NCI-H446 treated with DMSO at 0.1 percent for 48 hours (cell line): Measurements from ENCODE around the gene KAT5.
"Not testable (repeated sequence)": the region's sequence is repeated elsewhere in the genome, so short reads cannot be mapped to it uniquely, and the experiment has no call there.

ENCODE experiments used
- DNase-seq: peaks from one replicate; lab custom pipeline; 2025; lab: John Stamatoyannopoulos, UW

KAT5 gene

DNA sequence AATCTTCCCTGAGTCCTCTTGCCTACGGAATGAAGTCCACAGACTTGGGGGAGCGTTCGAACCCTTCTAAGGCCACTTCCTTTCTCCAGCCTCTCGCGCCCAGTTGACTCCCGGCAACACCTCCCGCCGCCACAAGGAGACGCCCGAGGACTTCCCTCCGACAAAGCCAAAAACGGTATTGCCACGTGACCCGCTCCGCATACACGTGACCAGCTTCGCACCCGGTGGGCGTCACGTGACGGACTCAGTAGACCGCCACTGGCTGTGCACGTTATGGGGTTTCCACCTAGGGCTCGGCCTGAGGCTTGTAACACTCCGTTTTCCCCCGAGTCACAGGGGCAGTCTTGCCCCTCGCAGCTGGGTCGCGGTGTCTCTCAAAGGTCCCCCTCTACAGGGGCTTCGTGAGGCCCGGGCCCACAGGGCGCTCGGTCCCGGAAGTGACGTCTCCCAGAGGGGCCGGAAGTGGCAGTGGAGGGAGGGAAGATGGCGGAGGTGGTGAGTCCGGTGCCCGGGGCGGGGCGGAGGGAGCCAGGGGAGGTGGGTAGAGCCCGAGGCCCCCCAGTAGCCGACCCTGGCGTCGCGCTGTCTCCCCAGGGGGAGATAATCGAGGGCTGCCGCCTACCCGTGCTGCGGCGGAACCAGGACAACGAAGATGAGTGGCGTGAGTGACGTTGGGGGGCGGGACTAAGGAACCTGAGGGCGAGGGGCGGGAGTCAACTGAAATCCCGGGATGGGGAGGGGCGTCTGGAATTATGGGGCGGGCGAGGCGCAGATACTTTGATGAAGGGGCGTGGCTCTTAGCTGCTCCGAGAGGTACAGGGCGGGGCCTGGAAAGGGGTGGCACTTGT, at the start of gene KAT5:
Gene KAT5 (plus strand): TSS at position 468 of the 848 bp plus-strand sequence. CDS start 16 bp downstream, at position 484.
- DNase-seq = peak; percentile 96

DNA sequence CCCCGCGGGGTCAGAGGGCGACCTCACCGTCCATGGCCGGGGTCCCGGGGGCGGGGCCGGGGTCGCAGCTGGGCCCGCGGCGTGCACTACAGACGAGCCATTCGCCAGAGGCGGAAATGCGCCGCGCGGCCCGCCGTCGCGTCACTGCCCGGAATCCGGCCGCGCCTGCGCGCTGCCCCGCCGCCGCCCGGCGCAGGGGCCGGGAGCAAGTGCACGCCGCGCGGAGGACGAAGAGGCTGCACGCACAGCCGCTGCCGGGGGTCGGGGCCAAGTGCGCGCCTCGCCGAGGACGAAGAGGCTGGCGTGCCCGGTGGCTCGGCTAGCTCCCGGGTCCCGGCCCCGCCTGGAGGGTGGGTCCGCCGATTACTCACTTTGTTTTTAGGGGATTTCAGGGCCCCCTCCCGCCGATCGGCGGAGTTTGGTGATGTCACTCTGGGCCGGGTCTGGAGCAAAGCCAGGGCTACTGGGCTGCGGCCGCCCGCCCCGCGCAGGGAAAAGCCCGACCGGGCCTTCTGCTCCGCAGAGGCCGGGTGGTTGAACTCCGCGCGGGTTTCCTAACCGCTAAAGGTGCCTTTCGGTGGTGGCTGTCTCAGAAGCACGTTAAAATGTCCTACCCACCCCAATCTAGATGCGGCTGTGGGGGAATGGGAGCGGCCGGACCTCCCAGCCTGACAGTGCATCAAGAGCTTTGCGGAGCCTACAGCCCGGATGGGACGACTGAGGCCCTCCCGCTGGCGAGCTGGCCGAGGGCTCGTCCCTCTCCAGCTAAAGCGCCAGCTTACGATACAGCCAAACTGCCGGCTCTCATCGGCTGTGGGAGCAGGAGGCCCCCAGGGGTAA, 49.0 kb upstream of the KAT5 start, which contains the start of gene RELA:
Gene RELA (minus strand): TSS at position 118 of the 840 bp plus-strand sequence. CDS start 84 bp downstream, at position 34.
- DNase-seq = peak; percentile 92

DNA sequence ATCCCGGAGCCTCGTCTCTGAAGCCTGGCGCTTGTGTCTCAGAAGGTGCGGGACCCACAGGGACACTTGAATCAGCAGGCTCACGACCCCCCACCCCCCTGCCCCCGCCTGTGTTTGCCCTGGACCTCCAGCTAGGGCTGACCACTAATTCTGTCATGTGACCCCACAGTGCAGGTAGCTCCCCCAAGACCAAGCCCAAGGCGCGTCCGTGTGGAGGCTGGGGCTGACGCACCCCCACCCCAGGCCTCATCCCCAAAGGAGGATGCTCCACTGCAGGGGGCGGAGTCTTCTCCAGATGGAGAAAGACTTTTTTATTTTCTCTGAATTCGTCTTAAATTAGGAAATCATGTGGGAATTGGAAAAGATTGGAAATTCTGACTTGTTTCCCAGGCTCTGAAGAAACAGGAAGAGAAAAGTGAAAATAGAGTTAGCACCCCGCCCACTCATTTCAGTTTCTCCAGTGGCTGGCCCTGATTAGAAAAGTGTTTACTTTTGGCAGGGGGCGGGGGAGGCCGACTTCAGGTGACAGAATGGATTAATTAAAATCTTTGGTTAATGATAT, 48.3 kb upstream of the KAT5 start:
- DNase-seq = no peak

DNA sequence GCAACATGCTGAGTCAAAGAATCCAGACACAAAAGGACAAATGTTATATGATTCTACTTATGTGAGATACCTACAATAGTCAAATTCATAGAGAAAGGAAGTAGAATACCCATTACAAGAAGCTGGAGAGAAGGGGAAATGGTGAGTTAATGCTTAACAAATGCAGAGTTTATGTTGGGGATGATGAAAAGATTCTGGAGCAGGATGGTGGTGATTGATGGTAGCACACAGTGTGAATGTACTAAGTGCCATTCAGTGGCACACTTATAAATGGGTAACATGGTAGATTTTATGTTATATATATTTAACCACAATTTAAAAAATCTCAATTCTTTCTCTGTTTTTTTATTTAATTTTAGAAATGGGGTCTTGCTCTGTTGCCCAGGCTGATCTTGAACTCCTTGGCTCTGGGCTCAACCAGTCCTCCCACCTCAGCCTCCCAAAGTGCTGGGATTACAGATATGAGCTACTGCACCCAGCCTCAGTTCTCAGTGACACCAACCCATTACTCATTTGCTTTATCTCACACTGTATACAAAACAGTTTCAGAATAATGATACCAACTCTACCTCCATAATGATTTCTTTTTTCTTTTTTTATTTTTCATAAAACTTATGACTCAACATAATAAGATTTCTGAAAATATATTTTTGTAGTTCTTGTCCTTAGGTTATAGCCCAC, 39.7 kb upstream of the KAT5 start:
- DNase-seq = no peak

DNA sequence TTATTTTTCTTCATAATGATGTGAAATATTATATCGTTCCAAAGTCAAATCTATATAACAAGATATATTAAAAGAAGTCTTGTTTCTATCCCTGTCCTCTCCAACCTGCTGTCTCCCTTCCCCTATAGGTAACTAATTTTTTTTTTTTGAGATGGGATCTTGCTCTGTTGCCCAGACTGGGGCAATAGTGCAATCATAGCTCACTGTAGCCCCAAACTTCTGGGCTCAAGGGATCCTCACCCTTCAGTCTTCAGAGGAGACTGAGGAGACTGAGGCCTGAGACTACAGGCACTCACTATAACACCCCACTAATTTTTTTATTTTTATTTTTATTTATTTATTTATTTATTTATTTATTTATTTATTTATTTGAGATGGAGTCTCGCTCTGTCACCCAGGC, 39.1 kb upstream of the KAT5 start:
- DNase-seq = no peak

DNA sequence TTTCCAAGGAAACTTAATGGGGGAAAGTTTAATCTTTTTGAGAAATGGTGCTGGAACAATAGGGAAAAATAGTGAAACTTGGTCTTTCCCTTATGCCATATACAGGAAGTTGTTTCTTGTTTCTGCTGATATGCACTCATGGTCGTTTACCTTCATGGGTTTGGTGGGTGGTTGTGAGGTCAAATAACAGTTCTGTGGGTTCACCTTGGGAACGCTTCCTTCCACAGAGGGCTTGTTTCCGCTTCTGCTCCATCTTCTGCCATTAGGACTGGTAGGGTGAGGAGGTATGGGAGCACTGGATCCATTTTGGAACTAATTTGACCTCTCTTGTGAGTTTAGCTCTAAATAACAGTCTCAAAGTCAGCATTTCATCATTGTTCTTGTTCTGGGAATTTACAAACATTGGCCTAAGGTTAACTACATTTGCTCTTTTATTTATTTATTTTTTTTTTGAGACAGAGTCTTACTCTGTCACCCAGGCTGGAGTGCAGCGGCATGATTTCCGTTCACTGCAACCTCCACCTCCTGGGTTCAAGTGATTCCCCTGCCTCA, 31.8 kb upstream of the KAT5 start:
- no peak for DNase-seq

DNA sequence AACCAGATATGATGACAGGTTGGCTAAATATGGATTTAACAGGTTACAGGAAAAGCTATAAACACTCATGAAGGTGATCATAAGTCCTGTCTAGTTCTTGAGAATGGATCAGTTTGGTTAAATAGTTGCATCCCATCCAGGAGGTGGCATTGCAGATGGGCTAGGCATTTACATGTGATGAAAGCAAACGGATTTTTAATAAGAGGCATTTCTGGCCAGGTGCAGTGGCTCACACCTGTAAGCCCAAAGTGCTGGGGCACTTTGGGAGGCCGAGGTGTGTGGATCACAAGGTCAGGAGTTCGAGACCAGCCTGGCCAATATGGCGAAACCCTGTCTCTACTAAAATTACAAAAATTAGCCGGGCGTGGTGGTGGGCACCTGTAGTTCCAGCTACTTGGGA, 28.6 kb upstream of the KAT5 start:
- not testable (repeated sequence) for DNase-seq

DNA sequence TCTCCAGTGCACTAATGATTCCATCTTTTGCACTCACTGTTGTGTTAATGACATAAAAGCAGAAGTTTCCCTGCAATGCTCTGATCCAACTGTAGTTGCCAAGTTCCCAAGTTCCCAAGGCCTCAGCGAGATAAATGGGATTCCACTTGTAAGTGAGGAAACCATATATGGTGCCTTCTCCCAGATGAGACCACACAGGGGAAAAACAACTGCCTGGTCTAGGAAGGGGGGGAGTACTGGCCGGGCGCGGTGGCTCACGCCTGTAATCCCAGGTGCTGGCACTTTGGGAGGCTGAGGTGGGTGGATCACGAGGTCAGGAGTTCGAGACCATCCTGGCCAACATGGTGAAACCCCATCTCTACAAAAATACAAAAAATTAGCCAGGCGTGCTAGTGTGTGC, 26.1 kb upstream of the KAT5 start:
- DNase-seq = no peak

DNA sequence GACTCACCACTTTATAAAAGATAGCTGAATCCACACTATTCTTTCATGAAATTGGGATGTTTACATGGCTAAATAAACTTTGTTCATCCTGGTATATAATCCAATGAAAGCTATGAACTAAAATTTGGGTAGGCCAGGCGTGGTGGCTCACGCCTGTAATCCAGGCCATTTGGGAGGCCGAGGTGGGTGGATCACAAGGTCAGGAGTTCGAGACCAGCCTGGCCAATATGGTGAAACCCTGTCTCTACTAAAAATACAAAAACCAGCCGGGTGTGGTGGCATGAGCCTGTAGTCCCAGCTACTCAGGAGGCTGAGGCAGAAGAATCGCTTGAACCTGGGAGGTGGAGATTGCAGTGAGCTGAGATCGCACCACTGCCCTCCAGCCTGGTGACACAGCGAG, 20.2 kb upstream of the KAT5 start:
- not testable (repeated sequence) for DNase-seq

DNA sequence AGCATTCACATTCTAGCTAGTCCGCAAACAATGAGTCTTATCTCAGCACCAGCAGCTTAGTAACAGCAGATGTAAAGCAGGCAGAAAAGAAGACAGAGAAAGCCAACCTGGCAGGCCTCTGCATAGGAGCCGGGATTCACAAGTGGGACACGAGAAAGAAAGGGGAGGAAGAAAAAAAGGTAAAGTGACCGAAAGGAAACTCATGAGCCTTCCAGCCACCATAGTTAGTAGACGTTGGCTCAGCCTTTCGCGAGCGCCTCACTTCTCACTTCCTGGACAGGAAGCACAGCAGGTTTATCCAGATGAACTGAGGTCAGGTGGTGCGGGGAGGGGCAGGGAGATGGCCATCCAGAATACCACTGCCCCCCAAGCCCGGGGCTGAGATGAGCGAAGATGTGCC, 19.7 kb upstream of the KAT5 start:
- DNase-seq = no peak

DNA sequence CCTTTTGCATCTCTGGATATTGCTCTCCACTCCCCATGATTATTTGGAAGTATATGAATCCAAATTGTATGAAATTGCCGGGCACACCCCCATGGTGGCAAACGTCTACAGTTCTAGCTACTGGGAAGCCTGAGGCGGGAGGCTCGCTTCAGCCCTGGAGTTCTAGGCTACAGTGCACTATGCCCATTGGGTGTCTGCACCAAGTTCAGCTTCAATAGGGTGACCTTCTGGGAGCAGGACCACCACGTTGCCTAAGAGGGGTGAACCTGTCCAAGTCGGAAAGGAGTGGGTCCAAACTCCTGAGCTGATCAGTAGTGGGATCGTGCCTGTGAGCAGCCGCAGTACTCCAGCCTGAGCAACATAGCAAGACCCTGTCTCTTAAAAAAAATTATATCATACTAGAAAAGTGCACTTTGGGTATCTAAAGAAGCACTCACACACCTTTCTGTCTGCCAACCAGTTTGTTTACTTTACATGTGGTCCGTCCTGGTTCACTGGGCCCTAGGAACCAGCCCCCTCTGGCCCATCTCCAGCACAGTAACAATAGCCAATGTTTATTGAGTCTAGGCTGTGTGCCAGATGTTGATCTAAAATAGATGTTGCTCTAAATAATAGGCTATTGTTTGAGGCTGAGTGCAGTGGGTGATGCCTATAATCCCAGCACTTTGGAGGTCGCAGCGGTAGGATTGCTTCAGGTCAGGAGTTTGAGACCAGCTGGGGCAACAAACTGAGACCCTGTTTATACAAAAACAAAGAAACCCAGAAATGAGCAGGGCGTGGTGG, 16.4 kb upstream of the KAT5 start:
- peak; percentile 14 for DNase-seq

DNA sequence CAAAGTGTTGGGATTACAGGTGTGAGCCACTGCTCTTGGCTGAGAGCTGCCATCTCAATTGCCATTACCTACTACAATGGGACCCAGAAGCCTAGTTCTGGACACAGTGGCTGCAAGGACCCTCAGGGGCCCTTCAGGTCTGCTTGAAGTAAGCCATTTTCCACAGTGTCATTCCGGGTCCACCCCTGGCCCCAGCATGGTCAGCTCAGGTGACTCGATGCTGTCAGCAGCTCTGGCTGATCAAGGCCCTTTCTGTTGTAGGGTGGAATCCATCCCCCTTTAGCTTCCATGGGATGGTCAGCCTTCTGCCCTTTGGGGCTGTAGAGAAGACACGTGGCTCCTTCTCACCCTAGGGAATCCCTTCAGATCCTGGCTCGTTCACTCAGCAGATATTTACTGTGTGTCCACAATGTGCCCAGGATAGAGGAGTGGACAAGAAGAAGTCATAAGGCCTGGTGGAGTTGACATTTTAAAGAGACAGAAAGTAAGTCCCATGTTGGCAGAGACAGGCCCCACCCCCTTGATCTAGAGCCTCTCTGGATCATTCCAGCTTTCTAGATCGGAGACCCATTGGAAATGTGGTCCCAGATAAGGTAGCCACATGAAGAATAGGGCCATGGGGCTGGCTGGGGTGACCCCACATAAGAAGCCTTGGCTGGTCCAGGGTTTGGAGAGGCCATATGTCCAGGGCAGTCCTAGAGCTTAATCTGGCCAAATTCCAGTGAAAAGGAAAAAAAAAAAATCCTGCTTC, 15.1 kb upstream of the KAT5 start:
- no peak for DNase-seq

DNA sequence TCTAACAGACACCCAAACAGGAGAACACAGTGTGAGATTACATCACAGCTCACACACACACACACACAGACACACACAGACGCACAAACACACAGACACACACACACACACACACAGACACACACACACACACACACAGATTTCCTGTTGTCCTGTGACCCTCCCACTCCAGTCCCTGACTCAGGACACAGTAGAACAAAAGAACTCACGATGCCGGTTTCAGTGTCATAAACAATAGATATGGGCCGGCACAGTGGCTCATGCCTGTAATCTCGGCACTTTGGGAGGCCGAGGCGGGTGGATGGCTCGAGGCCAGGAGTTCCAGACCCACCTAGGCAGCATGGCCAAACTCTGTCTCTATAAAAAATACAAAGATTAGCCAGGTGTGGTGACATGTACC, 13.8 kb upstream of the KAT5 start:
- no peak for DNase-seq

DNA sequence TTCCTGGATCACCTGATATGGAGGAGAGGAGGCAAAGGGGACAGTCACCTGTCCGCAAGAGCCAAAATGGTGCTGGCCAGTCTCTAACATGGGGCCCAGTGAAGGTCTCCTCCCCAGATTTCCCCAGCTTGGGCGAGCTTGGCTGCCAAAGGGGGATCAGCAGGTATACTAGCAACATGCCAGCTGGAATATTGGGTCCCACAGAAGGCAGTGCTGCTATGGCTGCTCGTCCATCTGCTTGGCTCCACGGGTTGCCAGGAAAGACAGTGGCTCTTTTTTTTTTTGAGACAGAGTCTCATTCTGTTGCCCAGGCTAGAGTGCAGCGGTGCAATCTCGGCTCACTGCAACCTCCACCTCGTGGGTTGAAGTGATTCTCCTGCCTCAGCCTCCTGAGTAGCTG, 12.7 kb upstream of the KAT5 start:
- peak; percentile 14 for DNase-seq

DNA sequence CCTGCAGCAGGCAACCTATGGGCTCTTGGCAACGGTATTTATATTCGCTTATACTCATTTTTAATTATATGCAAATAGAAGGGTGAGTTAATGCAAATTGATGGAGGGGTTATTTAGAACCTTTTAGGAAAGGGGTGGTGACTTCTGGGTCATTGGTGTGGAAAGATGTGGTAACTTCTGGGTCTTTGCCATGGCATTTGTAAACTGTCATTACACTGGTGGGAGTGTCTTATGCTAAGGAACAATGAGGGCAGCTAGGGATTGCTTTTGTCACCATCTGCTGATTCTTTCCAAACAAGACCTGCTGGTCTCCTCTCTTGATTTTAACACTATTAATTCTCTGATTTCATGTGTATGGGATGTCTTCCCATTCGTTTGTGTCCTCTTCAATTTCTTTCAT, 11.7 kb upstream of the KAT5 start:
- peak; percentile 35 for DNase-seq

DNA sequence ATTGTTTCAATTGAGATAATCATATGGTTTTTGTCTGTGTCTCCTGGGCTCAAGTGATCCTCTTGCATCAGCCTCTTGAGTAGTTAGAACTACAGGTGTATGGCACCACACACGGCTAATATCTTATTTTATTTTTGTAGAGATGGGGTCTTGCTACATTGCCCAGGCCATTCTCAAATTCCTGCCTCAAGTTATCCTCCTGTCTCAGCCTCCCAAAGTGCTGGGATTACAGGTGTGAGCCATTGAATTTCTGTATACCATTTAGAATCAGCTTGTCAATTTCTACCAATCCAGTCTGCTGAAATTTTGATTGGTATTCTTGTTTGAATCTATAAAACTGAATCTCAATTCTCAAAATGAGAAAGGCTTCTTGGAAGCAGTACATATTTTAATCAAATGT, 10.4 kb upstream of the KAT5 start:
- no peak for DNase-seq

DNA sequence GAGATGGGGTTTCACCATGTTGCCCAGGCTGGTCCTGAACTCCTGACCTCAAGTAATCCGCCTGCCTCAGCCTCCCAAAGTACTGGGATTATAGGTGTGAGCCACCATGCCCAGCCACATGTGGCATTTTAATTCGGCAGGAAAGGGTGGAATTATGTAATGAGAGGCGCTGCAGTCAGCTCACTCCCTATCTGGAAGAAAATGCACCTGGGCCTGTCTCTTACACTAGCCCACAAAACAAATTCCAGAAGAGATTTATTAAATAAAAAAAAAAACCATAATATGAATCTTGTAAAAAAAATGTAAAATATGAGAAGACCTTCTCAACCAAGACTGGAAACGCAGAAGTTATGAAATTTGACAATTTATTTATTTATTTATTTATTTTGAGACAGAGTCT, 8.2 kb upstream of the KAT5 start:
- no peak for DNase-seq

DNA sequence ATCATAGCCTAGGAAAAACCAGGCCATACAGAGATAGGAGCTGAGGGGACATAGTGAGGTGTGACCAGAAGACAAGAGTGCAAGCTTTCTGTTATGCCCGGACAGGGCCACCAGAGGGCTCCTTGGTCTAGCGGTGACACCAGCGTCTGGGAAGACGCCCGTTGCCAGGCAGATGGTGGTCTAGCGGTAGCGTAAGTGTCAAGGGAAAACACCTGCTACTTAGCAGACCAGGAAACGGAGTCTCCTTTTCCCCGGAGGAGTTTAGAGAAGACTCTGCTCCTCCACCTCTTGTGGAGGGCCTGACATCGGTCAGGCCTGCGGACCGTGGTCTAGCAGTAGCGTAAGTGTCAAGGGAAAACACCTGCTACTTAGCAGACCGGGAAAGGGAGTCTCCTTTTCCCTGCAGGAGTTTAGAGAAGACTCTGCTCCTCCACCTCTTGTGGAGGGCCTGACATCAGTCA, 5.7 kb upstream of the KAT5 start:
- DNase-seq = peak; percentile 25

DNA sequence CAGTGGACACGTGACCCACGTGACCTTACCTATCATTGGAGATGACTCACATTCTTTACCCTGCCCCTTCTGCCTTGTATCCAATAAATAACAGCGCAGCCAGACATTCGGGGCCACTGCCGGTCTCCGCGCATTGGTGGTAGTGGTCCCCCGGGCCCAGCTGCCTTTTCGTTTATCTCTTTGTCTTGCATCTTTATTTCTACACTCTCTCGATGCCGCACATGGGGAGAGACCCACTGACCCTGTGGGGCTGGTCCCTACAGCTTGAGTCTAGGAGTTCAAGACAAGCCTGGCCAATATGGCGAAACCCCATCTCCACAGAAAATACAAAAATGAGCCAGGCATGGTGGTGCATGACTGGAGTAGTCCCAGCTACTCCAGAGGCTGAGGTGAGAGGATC, 5.0 kb upstream of the KAT5 start:
- DNase-seq = not testable (repeated sequence)

DNA sequence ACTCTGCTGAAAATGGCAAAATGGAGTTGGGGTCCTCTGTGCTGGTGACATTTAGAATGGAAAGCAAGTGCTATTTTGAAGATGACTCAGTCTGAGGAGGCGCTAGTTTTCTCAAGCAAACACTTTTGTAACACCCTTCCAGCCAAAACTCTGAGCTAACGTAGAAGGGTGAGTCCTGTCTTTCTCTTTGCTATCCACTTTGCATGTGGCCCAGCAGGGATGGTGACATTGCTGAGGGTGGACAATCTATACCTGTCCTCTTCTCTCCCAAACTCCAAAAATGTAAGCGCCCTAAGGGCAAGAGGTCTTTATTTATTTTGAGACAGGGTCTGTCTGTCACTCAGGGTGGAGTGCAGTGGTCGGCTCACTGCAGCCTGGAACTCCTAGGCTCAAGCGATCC, 3.6 kb upstream of the KAT5 start:
- DNase-seq = no peak
